SK-MEL-5 (cell line): ENCODE results near the gene ADIPOR2. TPM values are rescaled to one million over a fixed set of nuclear protein-coding genes. Genes with fewer than 3 reads are reported as not detected.
A peak's percentile ranks its signal among the peaks of the same experiment; 100 is the strongest.

Source experiments
- DNase-seq: peaks from one replicate; pipeline ENCODE4 v3.0.0-alpha.2; 2016; ENCODE audit warnings: low read depth, low spot score
- in situ Hi-C: cut with HindIII; loops from 2 replicates; pipeline ENCODE4 v1.10.0; 2016; ENCODE audit warnings: low sequenced_read_pairs, high pct_unique_total_duplicates, low pct_unique_long_range_greater_than_20kb
- total RNA-seq: library from RNA; depleted of rRNA; stranded (reverse); fragments of >200 nt; shearing (Covaris generic); gene quantifications from 2 replicates; pipeline ENCODE4 v1.2.3, GENCODE V29; 2014

The ADIPOR2 gene
- total RNA-seq, 1 experiment from 2014 or later, result 61.3 TPM

DNA sequence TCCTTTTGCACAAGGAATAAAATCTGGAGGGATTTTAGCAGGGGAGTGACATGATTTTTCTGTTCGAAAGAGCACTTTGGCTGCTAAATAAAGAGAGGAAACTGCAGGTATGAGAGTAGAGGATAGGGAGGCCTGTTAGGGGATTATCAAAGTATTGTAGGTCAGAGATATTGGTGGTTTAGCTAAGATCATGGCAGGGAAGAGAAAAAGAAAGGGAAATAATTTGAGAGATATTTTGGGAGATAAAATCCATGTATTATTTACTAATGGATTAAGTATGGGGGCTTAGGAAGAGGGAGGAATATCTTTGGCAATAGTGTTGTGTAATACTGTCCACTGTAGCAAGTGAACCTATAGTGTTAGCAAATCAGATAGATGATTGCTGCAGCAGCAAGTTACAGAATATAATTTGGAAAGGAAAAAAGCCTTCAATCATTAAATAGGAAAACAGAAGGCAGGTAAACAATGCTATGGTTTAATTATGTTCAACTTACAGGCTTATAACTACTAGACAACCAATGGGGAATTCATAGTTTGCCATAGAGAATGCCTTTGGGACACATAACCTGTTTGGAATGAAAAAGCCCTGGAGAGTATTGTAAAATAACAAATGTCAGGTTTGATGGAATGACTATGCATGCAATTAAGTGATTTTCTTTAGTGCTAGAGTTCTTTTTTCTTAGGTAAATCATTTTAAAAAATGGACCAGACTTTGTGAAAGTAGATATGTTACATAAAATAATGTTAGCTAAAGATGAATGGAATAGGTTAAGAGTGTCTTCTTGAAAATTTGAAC lies 50.5 kb downstream of the ADIPOR2 start:
- in situ Hi-C loops, result no loop called here
- DNase-seq, result no peak

GRCh38 chr12:1744932-1745331 lies 54.1 kb downstream of the ADIPOR2 start:
- in situ Hi-C loops, result no loop called here

GRCh38 chr12:1747609-1748008 lies 56.7 kb downstream of the ADIPOR2 start:
- DNase-seq, result no peak
- in situ Hi-C loops, result no loop called here

More at GRCh38 chr12:1744932-1745331, 54.1 kb downstream of the ADIPOR2 start:
- DNase-seq, result no peak

GRCh38 chr12:1749019-1749418 lies 58.1 kb downstream of the ADIPOR2 start:
- in situ Hi-C loops, result no loop called here
- DNase-seq, result no peak

- no peak for DNase-seq
- in situ Hi-C loops, result no loop called here
These were observed 59.4 kb downstream of the ADIPOR2 start for GRCh38 chr12:1750300-1750699.

GRCh38 chr12:1758376-1758775 lies 67.5 kb downstream of the ADIPOR2 start:
- DNase-seq, result no peak
- in situ Hi-C loops, result no loop called here

DNA sequence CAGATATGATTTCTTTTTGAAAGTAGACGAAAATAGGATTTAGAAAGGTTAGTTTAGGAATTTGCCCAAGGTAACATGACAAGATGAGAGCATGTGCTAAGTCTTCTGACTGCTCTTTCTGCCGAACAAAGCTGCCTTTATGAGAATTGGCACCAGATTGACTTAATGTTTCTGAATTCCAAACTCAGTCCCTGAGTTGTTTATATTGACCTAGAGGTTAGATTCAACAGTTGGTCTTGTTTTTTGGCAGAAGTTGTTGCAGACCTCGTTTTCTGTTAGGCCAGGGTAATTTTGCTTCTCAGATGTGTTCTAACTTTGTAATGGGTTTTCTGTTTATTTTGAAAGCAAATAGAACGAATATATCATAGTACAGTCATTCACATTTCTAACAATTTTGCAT lies 68.0 kb downstream of the ADIPOR2 start:
- peak; percentile 97 for DNase-seq
- in situ Hi-C loops, result no loop called here

GRCh38 chr12:1760566-1761382 lies 69.9 kb downstream of the ADIPOR2 start:
- in situ Hi-C loops, result no loop called here
- peak; percentile 85 for DNase-seq

DNA sequence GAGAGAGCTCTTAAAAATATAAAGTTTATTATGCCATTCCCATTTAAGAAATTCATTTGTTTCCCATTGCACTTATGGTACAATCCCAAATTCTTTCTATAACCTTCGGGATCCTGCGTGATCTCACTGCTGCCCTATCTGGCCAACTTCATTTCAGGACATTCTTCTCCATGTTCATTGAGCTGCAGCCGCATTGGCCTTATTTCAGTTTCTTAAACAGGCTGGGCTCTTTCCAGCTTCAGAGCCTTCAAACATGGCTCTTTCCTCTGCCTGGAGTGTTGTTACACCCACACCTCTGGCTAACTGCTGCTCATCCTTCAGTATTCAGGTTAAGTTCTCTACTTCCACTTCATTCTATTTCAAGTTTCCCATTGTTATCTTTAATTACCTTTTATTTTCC lies 71.0 kb downstream of the ADIPOR2 start:
- in situ Hi-C loops, result no loop called here
- DNase-seq, result no peak

GRCh38 chr12:1763153-1763552 lies 72.3 kb downstream of the ADIPOR2 start:
- in situ Hi-C loops, result no loop called here
- no peak for DNase-seq

GRCh38 chr12:1766110-1766509 lies 75.2 kb downstream of the ADIPOR2 start:
- no peak for DNase-seq
- in situ Hi-C loops, result no loop called here

DNA sequence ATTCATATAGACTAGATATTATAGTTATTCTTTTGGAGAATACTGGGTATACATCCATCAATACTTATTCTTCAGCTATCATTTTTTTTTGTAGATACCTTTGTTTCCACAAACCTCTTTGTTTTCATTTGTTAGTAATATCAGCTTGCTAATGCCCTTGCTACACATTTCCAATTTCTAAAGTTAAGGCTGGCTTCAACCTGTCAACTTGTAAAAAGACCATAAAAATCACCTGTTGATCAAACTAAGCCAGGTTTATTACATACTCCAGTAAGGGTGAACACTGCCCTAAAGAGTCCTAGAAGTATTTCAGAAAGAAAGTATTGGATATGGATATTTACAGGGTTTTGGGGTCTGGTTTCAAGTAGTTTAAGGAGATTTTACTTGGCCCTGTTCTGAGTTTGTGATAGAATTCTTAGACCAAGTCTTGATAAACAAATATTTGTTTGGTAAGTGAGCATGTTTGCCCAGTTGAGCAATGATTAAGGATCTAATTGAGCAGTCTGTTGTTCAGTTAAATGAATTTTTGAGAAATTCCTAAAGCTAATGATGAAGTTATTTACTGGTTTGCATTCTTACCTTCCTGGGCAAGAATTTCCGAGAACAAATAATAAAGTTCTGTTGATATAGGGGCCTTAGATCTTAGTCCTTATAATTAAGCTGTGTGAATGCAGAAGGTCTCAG lies 76.7 kb downstream of the ADIPOR2 start:
- in situ Hi-C loops, result no loop called here

GRCh38 chr12:1768615-1769014 lies 77.7 kb downstream of the ADIPOR2 start:
- DNase-seq, result no peak
- in situ Hi-C loops, result no loop called here

More for the DNA sequence above, 76.7 kb downstream of the ADIPOR2 start:
- no peak for DNase-seq

GRCh38 chr12:1769809-1770494 lies 79.1 kb downstream of the ADIPOR2 start:
- no peak for DNase-seq
- in situ Hi-C loops, result no loop called here

DNA sequence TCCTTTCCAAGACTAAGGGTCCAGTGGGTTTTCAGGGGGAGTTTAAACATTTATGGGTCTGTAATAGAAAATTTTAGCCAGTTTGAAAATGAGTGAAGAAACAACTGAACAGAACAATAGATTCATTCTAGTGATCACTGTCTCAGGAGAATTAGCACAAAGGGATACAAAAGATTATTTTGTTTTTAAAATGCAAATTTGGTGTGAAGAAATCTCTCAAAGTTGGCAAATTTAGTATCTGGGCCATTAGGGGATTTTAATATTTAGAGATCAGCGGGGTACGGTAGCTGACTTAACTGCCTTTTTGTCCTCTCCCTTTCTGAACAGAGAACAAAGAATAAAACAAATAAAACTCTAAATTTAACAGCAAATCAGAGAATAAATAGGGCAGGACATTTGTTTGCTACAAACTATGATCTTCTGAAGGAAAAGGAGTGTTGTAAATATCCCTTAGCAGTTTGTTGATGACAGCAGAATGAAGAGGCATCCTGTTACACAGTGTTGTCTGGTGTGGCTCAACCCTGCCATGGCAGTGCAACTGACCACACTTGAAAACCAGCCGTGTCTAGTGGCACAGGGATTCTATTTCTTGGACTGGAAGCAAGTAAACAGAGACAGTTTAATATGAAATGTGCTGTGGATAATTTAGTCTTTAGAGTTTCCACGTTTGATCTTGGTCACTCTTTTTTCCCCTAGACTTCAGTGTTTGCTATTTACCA lies 83.2 kb downstream of the ADIPOR2 start:
- in situ Hi-C loops, result no loop called here
- DNase-seq, result peak; percentile 31

DNA sequence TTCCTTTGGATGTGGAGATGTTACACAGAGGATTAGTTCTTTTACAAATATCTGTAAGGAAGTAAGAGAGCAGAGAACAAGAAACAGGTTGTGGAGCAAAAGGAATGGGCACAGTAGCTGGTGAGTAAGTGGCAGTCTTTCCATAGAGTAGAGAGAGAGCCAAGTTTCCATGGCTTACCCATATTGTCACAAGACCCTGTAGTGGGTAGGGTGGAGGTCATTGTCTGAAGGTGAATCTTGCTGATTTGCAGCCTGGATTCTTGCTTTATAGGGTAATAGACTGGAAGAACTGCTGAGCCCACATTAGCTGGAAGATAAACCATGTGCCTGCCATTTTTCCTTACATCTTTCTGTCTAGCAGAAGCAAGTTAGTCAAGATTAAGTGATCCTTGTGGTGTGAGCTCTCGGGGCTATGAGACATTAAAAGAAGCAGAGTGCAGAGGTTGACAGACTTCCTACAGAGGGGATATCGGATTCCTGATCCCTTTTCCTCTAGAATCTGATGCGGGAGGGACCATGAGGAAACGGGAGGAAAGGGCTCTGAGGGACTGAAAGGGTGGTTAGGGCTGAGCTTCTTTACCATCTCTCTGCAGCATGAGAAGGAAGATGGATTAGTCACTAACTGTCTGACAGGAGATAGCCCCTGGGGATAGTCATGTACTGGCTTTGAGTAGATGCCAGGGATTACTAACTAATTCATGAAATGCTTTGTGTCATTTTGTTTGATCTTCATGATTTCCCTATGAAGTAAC lies 85.5 kb downstream of the ADIPOR2 start:
- DNase-seq, result peak; percentile 72
- in situ Hi-C loops, result loop anchor here (25.0 kb wide), 1 partner anchor 114 kb away; no protein-coding TSS in a partner anchor
